ENCODE data around the gene CD63. TPM values are rescaled to one million over a fixed set of nuclear protein-coding genes. Genes with fewer than 3 reads are reported as not detected.

Gene CD63
- total RNA-seq, 2 donors from 2014 or later: 211 to 237 TPM

DNA sequence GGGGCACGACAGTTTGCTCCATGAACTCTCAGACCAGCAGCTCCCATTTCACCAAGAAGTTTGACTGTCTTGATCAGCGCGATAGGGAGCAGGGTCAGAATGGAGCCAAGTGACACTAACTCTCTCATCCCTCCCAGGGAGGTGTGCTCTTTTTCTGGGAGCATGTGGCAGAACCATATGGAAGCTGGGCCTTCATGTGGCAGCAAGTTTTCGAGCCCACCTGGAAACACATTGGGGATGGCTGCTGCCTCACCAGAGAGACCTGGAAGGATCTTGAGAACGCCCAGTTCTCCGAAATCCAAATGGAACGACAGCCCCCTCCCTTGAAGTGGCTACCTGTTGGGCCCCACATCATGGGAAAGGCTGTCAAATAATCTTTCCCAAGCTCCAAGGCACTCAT, 45.1 kb downstream of the CD63 start:
- Mint-ChIP-seq H3K36me3 (ENCODE audit: low read depth) (no peaks in the 10 kb centered on the region), H3K27me3 (peaks cover 25% of the 10 kb centered on the region), H3K9me3 (no peaks in the 10 kb centered on the region), H3K27ac (no peak overlapping the region), H3K4me1 (peaks cover 8% of the 10 kb centered on the region), H3K4me3 (no peak overlapping the region)
- ATAC-seq (replicated peaks): no peak

DNA sequence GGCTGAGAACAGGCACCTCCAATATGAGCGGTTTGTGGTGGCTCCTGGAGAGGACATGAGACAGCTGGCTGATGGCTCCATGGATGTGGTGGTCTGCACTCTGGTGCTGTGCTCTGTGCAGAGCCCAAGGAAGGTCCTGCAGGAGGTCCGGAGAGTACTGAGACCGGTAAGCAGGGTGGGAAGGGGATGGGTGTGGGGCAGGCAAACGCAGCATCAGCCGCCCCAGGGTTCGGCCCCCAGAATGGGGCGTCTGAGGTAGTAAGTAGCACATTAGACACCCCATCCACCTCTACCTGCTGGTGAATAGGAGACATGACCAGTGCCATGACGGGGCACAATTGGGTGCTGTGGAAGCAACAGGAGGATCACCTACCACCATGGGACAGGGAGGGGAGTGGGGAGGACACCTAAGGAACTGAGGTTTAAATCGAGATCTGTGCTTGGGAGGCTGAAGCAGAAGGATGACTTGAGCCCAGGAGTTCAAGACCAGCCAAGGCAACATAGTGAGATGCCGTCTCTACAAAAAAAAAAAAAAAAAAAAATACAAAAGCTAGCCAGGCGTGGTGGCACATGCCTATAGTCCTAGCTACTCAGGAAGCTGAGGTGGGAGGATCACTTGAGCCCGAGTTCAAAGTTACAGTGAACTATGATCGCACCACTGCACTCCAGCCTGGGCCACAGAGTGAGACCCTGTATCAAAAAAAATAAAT, 46.6 kb downstream of the CD63 start:
- Mint-ChIP-seq H3K4me1 (peaks cover 8% of the 10 kb centered on the region), H3K27me3 (peaks cover 25% of the 10 kb centered on the region), H3K9me3 (no peaks in the 10 kb centered on the region), H3K4me3 (no peak overlapping the region), H3K36me3 (ENCODE audit: low read depth) (no peaks in the 10 kb centered on the region), H3K27ac (no peak overlapping the region)
- ATAC-seq (replicated peaks): no peak

DNA sequence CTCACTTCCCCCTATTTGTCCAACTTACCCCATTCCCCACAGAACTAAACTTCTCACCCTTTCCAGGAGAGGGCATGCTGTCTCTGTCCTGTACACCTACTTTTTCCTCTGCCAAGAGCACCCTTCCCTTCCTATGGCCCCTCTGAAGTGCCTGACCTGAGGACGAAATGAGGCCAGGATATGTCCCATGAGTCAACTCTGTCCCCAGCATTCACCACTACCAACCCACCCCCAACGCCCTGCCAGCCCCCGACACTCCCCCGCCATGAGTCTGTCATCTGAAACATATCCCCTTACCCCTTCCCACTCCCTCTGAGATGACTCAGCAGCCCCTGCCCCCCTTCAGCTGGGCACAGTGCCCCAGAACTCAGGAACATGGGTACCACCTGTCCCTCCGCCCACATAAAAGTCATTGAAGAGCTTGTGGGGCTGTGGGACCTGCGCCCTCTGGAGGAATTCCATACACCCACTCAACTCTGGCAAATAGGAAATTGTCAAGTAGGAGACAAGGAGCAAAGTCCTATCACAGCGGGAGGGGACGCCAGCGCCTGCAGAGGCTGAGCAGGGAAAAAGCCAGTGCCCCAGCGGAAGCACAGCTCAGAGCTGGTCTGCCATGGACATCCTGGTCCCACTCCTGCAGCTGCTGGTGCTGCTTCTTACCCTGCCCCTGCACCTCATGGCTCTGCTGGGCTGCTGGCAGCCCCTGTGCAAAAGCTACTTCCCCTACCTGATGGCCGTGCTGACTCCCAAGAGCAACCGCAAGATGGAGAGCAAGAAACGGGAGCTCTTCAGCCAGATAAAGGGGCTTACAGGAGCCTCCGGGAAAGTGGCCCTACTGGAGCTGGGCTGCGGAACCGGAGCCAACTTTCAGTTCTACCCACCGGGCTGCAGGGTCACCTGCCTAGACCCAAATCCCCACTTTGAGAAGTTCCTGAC, 47.4 kb downstream of the CD63 start:
- Mint-ChIP-seq H3K27ac (no peak overlapping the region), H3K4me1 (peaks cover 8% of the 10 kb centered on the region), H3K27me3 (peaks cover 25% of the 10 kb centered on the region), H3K9me3 (no peaks in the 10 kb centered on the region), H3K4me3 (no peak overlapping the region), H3K36me3 (ENCODE audit: low read depth) (no peaks in the 10 kb centered on the region)
- ATAC-seq (replicated peaks): peak; percentile 52

DNA sequence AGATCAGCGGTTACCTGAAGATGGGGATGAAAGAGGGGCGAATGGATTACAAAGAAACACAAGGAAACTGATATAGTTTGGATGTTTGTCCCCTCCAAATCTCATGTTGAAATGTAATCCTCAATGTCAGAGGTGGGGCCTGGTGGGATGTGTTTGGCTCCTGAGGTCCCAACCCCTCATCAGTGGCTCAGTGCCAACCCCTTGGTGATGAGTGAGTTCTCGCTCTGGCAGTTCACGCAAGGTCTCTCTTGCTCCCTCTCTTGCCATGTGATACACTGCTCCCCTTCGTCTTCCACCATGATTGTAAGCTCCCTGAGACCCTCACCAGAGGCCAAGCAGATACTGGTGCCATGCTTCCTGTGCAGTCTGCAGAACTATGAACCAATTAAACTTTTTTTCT, 49.1 kb downstream of the CD63 start:
- H3K9me3 Mint-ChIP-seq: no peaks in the 10 kb centered on the region
- no peak overlapping the region for H3K27ac Mint-ChIP-seq
- H3K27me3 Mint-ChIP-seq: peaks cover 27% of the 10 kb centered on the region
- no peaks in the 10 kb centered on the region for H3K36me3 Mint-ChIP-seq (ENCODE audit: low read depth)
- no peak for ATAC-seq (replicated peaks)
- H3K4me1 Mint-ChIP-seq: peaks cover 8% of the 10 kb centered on the region
- no peak overlapping the region for H3K4me3 Mint-ChIP-seq

DNA sequence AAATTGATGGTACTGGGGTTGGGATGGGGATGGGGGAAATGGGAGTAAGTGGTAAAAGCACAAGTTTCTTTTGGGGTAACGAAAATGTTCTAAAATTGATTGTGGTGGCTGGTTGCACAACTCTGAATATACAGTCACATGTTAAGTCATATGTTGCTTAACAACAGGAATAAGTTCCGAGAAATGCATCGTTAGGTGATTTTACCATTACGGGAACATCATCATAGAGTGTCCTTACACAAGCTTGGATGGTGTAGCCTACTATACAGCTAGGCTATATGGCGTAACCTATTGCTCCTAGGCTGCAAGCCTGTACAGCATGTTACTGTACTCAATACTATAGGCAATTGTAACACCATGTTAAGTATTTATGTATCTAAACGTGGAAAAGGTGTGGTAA, 52.1 kb downstream of the CD63 start:
- Mint-ChIP-seq H3K36me3 (ENCODE audit: low read depth) (no peaks in the 10 kb centered on the region), H3K27me3 (peaks cover 32% of the 10 kb centered on the region), H3K9me3 (no peaks in the 10 kb centered on the region), H3K4me3 (no peak overlapping the region), H3K27ac (no peak overlapping the region), H3K4me1 (peaks cover 8% of the 10 kb centered on the region)
- no peak for ATAC-seq (replicated peaks)

DNA sequence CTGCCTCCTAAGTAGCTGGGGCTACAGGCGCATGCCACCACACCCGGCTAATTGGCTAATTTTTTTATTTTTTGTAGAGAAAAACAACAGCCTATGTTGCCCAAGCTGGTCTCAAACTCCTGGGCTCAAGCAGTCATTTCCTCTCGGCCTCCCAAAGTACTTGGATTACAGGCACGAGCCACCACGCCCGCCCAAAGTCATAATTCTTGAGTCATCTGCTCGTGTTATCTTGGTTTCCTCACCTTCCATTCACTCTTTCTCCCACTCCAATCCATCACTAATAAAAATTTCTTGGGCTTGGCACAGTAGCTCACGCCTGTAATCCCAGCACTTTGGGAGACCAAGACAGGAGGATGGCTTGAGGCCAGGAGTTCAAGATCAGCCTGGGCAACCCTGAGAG, 53.1 kb downstream of the CD63 start:
- peaks cover 22% of the 10 kb centered on the region for H3K27me3 Mint-ChIP-seq
- H3K27ac Mint-ChIP-seq: no peak overlapping the region
- no peak for ATAC-seq (replicated peaks)
- H3K4me1 Mint-ChIP-seq: no peaks in the 10 kb centered on the region
- H3K4me3 Mint-ChIP-seq: no peak overlapping the region
- no peaks in the 10 kb centered on the region for H3K36me3 Mint-ChIP-seq (ENCODE audit: low read depth)
- no peaks in the 10 kb centered on the region for H3K9me3 Mint-ChIP-seq

Other genes starting within 250 kb of the CD63 start
- not detected for gene OR6C68, start 236.6 kb downstream of the CD63 start, total RNA-seq
- gene OR6C4, start 179.4 kb downstream of the CD63 start, total RNA-seq: not detected
- under 1 TPM in 1 of 2 donors, not detected in 1; 0.15 TPM for gene OR2AP1, start 156.5 kb downstream of the CD63 start, total RNA-seq
- gene OR10P1, start 92.1 kb downstream of the CD63 start, total RNA-seq: not detected
- 1 to 10 TPM; 3.2 to 8.7 TPM for gene ITGA7, start 21.1 kb downstream of the CD63 start, total RNA-seq
- gene BLOC1S1, start 13.0 kb downstream of the CD63 start, total RNA-seq: 100 to 1,000 TPM; 104 to 118 TPM
- 10 to 100 TPM; 13.0 to 13.5 TPM for gene RDH5, start 8.6 kb downstream of the CD63 start, total RNA-seq
- 10 to 100 TPM in 1 of 2 donors, 1 to 10 TPM in 1; 7.4 to 14.1 TPM for gene GDF11, start 14.1 kb upstream of the CD63 start, total RNA-seq
- gene SARNP, start 88.7 kb upstream of the CD63 start, total RNA-seq: 100 to 1,000 TPM in 1 of 2 donors, 10 to 100 TPM in 1; 63.6 to 103 TPM
- 10 to 100 TPM; 26.5 to 40.2 TPM for gene ORMDL2, start 89.0 kb upstream of the CD63 start, total RNA-seq
- 10 to 100 TPM; 30.7 to 33.0 TPM for gene DNAJC14, start 100.6 kb upstream of the CD63 start, total RNA-seq
- gene MMP19, start 113.9 kb upstream of the CD63 start, total RNA-seq: not detected
- 10 to 100 TPM; 23.4 to 35.6 TPM for gene PYM1, start 198.9 kb upstream of the CD63 start, total RNA-seq
- gene DGKA, start 202.2 kb upstream of the CD63 start, total RNA-seq: 100 to 1,000 TPM; 282 to 502 TPM
- gene PMEL, start 237.0 kb upstream of the CD63 start, total RNA-seq: 1 to 10 TPM in 1 of 2 donors, under 1 TPM in 1; 0.30 to 2.5 TPM
- 100 to 1,000 TPM; 101 to 104 TPM for gene CDK2, start 237.8 kb upstream of the CD63 start, total RNA-seq
- gene RAB5B, start 245.1 kb upstream of the CD63 start, total RNA-seq: 10 to 100 TPM; 34.2 to 50.8 TPM